ENCODE data around the gene MICAL1. TPM values are rescaled to one million over a fixed set of nuclear protein-coding genes. Genes with fewer than 3 reads are reported as not detected.

Gene MICAL1
- total RNA-seq, 2 donors from 2014 or later, result 136 TPM

- no peaks in the 10 kb centered on the region for H3K27me3 Mint-ChIP-seq
- no peaks in the 10 kb centered on the region for H3K36me3 Mint-ChIP-seq (ENCODE audit: low read depth)
- peak overlapping the region; percentile 68 for H3K27ac Mint-ChIP-seq
- no peaks in the 10 kb centered on the region for H3K9me3 ChIP-seq (ENCODE audit: control insufficient read depth, low read length, poor library complexity, severe bottlenecking)
- no peak for DNase-seq
- no peak for ATAC-seq
- peak overlapping the region; percentile 5 for H3K4me3 Mint-ChIP-seq
- H3K4me1 Mint-ChIP-seq, result peaks cover 46% of the 10 kb centered on the region
These were observed 9.5 kb downstream of the MICAL1 start for GRCh38 chr6:109446072-109446471.

GRCh38 chr6:109445382-109445781 is 10.2 kb downstream of the MICAL1 start:
- H3K36me3 Mint-ChIP-seq (ENCODE audit: low read depth), result no peaks in the 10 kb centered on the region
- no peak for DNase-seq

GRCh38 chr6:109443425-109443950 is 12.1 kb downstream of the MICAL1 start:
- no peaks in the 10 kb centered on the region for H3K9me3 ChIP-seq (ENCODE audit: control insufficient read depth, low read length, poor library complexity, severe bottlenecking)
- DNase-seq (no peak), ATAC-seq (no peak)
- no peaks in the 10 kb centered on the region for H3K27me3 Mint-ChIP-seq
- peak overlapping the region; percentile 9 for H3K4me3 Mint-ChIP-seq
- H3K36me3 Mint-ChIP-seq (ENCODE audit: low read depth), result no peaks in the 10 kb centered on the region
- peaks cover 35% of the 10 kb centered on the region for H3K4me1 Mint-ChIP-seq
- peak overlapping the region; percentile 94 for H3K27ac Mint-ChIP-seq

More at GRCh38 chr6:109445382-109445781, 10.2 kb downstream of the MICAL1 start:
- Mint-ChIP-seq H3K4me3 (peak overlapping the region; percentile 5), H3K4me1 (peaks cover 44% of the 10 kb centered on the region), H3K27me3 (no peaks in the 10 kb centered on the region), H3K27ac (peak overlapping the region; percentile 68)
- no peak for ATAC-seq
- no peaks in the 10 kb centered on the region for H3K9me3 ChIP-seq (ENCODE audit: control insufficient read depth, low read length, poor library complexity, severe bottlenecking)

DNA sequence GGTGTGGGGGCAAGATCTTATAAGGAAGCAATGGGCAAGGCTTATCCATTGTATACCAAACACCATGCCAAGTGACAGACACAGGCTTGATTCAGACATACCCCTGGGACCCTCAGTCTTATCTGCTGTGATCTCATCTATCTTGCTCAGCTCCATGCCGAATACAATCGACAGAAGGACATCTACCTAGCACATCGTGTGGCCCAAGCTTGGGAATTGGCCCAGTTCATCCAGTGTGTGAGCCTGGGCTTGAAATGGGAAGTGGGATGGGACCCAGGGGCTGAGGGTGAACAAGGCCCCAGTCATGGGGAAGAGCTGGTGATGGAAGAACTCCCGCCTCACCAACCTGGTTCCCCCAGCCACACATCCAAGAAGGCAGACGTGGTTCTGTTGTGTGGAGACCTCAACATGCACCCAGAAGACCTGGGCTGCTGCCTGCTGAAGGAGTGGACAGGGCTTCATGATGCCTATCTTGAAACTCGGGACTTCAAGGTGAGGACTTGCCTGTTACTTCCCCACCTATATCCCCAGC is 13.1 kb downstream of the MICAL1 start:
- peak overlapping the region; percentile 94 for H3K27ac Mint-ChIP-seq
- H3K36me3 Mint-ChIP-seq (ENCODE audit: low read depth), result no peaks in the 10 kb centered on the region
- DNase-seq (no peak), ATAC-seq (no peak)
- peak overlapping the region; percentile 95 for H3K4me3 Mint-ChIP-seq
- H3K9me3 ChIP-seq (ENCODE audit: control insufficient read depth, low read length, poor library complexity, severe bottlenecking), result no peaks in the 10 kb centered on the region
- peaks cover 29% of the 10 kb centered on the region for H3K4me1 Mint-ChIP-seq
- H3K27me3 Mint-ChIP-seq, result no peaks in the 10 kb centered on the region

DNA sequence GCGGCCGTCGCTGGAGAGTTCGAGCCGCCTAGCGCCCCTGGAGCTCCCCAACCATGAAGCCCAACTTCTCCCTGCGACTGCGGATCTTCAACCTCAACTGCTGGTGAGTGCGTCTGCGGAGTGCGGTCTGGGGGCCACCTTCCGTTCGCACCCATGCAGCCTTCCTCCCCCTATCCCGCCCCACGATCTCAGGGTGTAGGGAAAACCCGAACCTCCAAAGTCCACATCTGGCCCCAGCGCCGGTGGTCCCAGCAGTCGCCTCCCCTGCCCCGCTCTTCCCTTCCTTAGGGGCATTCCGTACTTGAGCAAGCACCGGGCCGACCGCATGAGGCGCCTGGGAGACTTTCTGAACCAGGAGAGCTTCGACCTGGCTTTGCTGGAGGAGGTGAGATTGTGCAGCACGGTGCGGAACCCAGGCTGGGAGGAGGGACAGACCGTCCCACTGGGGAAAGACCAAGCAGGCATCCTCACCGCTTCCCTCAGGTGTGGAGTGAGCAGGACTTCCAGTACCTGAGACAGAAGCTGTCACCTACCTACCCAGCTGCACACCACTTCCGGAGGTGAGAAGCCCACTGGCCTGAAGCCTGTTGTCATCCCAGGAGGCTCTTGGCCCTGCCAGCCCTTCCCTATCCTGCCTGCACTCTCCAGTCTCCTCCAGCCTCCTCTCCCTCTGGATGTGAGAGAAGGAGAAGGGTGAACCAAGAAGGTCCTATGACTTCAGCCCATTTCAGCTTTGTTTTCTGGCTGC is 14.3 kb downstream of the MICAL1 start:
- DNase-seq, result peak; percentile 37 to 51 (median 40)
- H3K9me3 ChIP-seq (ENCODE audit: control insufficient read depth, low read length, poor library complexity, severe bottlenecking), result no peaks in the 10 kb centered on the region
- no peaks in the 10 kb centered on the region for H3K27me3 Mint-ChIP-seq
- peaks cover 27% of the 10 kb centered on the region for H3K4me1 Mint-ChIP-seq
- peak overlapping the region; percentile 95 for H3K4me3 Mint-ChIP-seq
- ATAC-seq, result peak; percentile 60
- H3K36me3 Mint-ChIP-seq (ENCODE audit: low read depth), result no peaks in the 10 kb centered on the region
- peak overlapping the region; percentile 94 for H3K27ac Mint-ChIP-seq

DNA sequence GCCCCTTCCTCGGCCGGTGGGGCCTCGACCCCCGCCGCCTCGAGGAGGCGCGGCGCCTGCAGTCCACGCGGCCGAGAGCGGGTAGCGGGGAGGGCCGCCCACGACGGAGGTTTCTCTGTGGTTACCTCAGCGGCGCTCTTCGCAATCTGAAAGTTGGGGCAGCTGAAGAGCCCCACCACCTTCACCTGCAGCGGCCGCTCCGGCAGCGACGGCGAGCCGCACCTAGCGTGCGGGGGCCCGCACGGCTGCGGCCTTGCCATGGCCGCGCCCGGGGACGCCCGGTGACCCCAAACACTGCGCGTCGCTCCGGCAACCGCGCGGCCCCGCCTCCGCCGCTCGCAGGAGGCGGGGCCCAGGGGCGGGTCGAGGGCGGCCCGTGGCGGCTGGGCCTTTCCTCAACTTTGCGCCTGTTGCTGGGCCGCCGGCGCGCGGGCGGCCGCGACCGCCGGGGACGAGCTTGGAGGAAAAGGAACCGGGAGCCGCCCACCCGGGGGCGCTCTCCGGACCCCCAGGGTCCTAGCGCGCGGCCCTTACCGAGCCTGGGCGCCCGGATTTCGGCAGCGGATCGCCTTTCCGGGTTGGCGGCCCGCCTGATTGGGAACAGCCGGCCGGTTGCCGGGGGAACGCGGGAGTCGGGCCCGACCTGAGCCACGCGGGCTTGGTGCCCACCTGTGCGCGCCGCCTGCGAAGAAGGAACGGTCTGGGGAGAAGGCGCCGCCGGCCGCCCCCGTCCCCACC is 15.1 kb downstream of the MICAL1 start, which contains the start of the genes PPIL6 and SMPD2:
Gene PPIL6, minus strand, starts transcription at position 298 of the 738 bp plus-strand sequence. Its CDS starts 38 bp downstream, at position 260.
Gene SMPD2, plus strand, starts transcription at position 394 of the 738 bp plus-strand sequence. CDS start 398 bp downstream, outside the sequence.
- peak within 1 kb of the TSS; percentile 94 for H3K27ac Mint-ChIP-seq
- H3K9me3 ChIP-seq (ENCODE audit: control insufficient read depth, low read length, poor library complexity, severe bottlenecking), result no peaks in the 10 kb centered on the region
- ATAC-seq (peak; percentile 84), DNase-seq (peak; percentile 72 to 79 (median 75))
- peaks cover 24% of the 10 kb centered on the region for H3K4me1 Mint-ChIP-seq
- peak within 1 kb of the TSS; percentile 95 for H3K4me3 Mint-ChIP-seq
- no peaks in the 10 kb centered on the region for H3K27me3 Mint-ChIP-seq
- H3K36me3 Mint-ChIP-seq (ENCODE audit: low read depth), result no peaks in the 10 kb centered on the region

DNA sequence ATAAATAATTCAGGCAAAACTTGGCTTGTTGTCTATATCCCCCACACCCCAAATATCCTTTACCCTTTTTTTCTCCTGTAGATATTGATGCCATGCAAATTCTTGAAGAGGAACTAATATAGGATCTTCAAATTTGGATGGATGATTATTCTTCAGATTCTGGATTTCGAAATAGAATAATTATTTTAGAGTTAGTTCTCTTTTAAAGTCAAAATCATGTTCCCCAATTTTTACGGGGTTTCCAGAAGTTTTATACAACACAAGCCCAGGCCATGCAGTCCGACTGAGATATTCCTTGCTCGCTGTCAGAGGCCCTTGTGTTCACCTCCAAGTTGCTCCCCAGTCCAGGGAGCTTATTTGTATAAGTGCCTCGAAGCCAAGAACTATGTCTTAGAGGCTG is 19.5 kb downstream of the MICAL1 start:
- ATAC-seq (no peak), DNase-seq (no peak)
- no peaks in the 10 kb centered on the region for H3K9me3 ChIP-seq (ENCODE audit: control insufficient read depth, low read length, poor library complexity, severe bottlenecking)
- Mint-ChIP-seq H3K4me1 (peaks cover 2% of the 10 kb centered on the region), H3K4me3 (no peak overlapping the region), H3K27me3 (peaks cover 5% of the 10 kb centered on the region), H3K36me3 (ENCODE audit: low read depth) (no peaks in the 10 kb centered on the region), H3K27ac (no peak overlapping the region)

GRCh38 chr6:109434456-109434855 is 21.1 kb downstream of the MICAL1 start:
- ATAC-seq, result no peak
- DNase-seq, result no peak
- Mint-ChIP-seq H3K27ac (no peak overlapping the region), H3K27me3 (peaks cover 12% of the 10 kb centered on the region), H3K36me3 (ENCODE audit: low read depth) (no peaks in the 10 kb centered on the region), H3K4me1 (no peaks in the 10 kb centered on the region), H3K4me3 (no peak overlapping the region)
- H3K9me3 ChIP-seq (ENCODE audit: control insufficient read depth, low read length, poor library complexity, severe bottlenecking), result no peaks in the 10 kb centered on the region

DNA sequence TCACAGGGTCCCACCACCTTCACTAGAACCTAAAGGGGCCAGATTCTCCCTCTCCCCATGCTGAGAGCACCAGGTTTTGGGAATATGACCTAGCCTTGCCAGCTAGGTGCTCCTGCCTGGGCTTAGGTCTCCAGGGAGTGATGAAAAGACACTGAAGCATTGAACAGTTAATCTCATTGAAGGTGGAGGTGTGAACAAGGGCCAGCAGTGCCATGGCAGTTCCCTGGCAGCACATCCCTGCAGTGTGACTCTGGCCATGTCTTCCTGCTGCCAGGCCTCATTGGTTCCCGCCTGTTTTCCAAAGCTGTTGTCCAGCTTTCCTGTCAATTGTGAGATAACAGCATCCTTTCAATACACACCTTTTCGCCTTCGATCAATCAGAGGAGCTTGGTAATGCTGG is 26.1 kb downstream of the MICAL1 start:
- H3K4me1 Mint-ChIP-seq, result peaks cover 3% of the 10 kb centered on the region
- peaks cover 4% of the 10 kb centered on the region for H3K36me3 Mint-ChIP-seq (ENCODE audit: low read depth)
- no peak overlapping the region for H3K4me3 Mint-ChIP-seq
- ATAC-seq (no peak), DNase-seq (no peak)
- H3K27me3 Mint-ChIP-seq, result peaks cover 18% of the 10 kb centered on the region
- H3K27ac Mint-ChIP-seq, result no peak overlapping the region
- H3K9me3 ChIP-seq (ENCODE audit: control insufficient read depth, low read length, poor library complexity, severe bottlenecking), result no peaks in the 10 kb centered on the region

DNA sequence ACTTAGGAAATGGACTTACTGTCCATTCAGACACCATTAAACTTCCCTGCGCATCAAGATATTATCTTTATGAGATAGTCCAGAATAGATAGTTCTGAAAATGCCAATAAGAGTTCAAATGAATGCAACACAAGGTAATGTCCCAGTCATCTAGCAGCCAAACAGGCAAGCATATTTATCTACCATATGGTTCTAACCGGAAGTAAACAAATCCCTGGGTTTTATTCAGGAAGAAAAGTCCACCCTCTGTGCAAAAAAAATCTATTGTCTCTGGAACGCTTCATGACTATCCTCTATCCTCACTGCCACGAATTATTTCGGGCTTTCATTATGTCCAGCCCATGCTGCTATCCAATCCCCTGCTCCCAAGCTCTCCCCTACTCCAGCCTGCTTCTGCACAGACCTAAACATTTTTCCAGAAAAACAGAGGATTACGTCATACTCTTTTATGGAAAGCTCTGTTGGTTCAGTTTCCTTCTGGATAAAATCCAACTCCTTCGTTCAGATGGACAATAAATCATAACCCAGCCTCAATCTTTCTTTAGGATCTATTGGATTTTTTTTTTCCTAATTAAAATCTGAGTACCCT is 26.6 kb downstream of the MICAL1 start:
- DNase-seq (no peak), ATAC-seq (no peak)
- peaks cover 3% of the 10 kb centered on the region for H3K4me1 Mint-ChIP-seq
- no peaks in the 10 kb centered on the region for H3K9me3 ChIP-seq (ENCODE audit: control insufficient read depth, low read length, poor library complexity, severe bottlenecking)
- no peak overlapping the region for H3K27ac Mint-ChIP-seq
- peaks cover 4% of the 10 kb centered on the region for H3K36me3 Mint-ChIP-seq (ENCODE audit: low read depth)
- H3K4me3 Mint-ChIP-seq, result peak overlapping the region; percentile 5
- H3K27me3 Mint-ChIP-seq, result peaks cover 18% of the 10 kb centered on the region

- Mint-ChIP-seq H3K27me3 (peaks cover 11% of the 10 kb centered on the region), H3K36me3 (ENCODE audit: low read depth) (peaks cover 6% of the 10 kb centered on the region), H3K27ac (no peak overlapping the region), H3K4me3 (no peak overlapping the region), H3K4me1 (peaks cover 3% of the 10 kb centered on the region)
- DNase-seq (no peak), ATAC-seq (no peak)
- no peaks in the 10 kb centered on the region for H3K9me3 ChIP-seq (ENCODE audit: control insufficient read depth, low read length, poor library complexity, severe bottlenecking)
These were observed 30.6 kb downstream of the MICAL1 start for GRCh38 chr6:109424946-109425345.

DNA sequence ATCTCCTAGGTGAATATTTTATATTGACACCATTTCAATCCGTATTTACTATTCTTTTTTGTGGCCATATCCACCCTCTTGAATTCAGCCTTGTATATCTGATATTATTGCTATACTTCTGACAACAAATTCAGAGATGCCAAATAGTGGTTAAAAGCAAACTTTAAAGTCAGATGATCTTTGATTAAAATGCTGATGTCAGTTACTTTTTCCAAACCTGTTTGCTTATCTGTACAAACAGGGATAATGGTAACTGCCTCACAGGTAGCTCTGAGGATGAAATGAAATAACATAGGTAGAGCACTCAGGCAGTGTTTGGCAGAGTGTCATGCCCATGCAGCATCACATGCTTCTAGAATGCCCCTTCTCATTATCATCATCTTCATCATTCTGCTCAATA is 34.4 kb downstream of the MICAL1 start:
- ATAC-seq, result no peak

DNA sequence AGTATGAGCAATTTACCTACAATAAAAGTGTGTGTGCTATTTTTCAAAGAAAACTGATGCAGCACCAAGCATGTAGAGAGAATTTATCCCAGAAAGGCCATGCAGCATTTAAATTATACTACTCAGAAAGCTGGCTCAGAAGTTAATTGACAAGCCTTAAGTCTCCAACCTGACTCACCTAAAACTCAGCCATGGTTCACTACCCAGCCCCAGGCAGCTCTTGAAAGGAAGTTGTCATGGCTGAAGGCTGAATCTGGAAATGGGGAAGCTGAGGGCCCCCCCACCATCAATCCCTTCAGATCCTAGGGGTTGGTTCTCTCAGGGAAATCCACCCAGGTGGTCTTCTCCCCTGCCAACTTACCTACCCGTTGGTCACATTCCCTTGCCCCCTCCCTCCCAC is 34.8 kb downstream of the MICAL1 start:
- H3K9me3 ChIP-seq (ENCODE audit: control insufficient read depth, low read length, poor library complexity, severe bottlenecking), result no peaks in the 10 kb centered on the region
- Mint-ChIP-seq H3K27ac (no peak overlapping the region), H3K4me3 (no peak overlapping the region), H3K27me3 (peaks cover 7% of the 10 kb centered on the region), H3K4me1 (peaks cover 3% of the 10 kb centered on the region), H3K36me3 (ENCODE audit: low read depth) (peaks cover 4% of the 10 kb centered on the region)
- no peak for DNase-seq
- ATAC-seq, result no peak

More for the DNA sequence above, 34.4 kb downstream of the MICAL1 start:
- H3K9me3 ChIP-seq (ENCODE audit: control insufficient read depth, low read length, poor library complexity, severe bottlenecking), result no peaks in the 10 kb centered on the region
- H3K27ac Mint-ChIP-seq, result no peak overlapping the region
- H3K4me3 Mint-ChIP-seq, result no peak overlapping the region
- peaks cover 4% of the 10 kb centered on the region for H3K36me3 Mint-ChIP-seq (ENCODE audit: low read depth)
- DNase-seq, result no peak
- peaks cover 7% of the 10 kb centered on the region for H3K27me3 Mint-ChIP-seq
- peaks cover 3% of the 10 kb centered on the region for H3K4me1 Mint-ChIP-seq

All from T-helper 17 cell (primary cell).